HG03432 (cell line): Measurements from ENCODE around the gene SORCS1.
A peak's percentile ranks its signal among the peaks of the same experiment; 100 is the strongest.

Source experiments
- ATAC-seq: cut with Tn5 transposase; IDR thresholded peaks from one replicate; pipeline ENCODE4 v1.9.1; 2021; ENCODE audit warnings: mild to moderate bottlenecking, moderate library complexity; ENCODE audit not compliant: unreplicated experiment

Gene SORCS1

DNA sequence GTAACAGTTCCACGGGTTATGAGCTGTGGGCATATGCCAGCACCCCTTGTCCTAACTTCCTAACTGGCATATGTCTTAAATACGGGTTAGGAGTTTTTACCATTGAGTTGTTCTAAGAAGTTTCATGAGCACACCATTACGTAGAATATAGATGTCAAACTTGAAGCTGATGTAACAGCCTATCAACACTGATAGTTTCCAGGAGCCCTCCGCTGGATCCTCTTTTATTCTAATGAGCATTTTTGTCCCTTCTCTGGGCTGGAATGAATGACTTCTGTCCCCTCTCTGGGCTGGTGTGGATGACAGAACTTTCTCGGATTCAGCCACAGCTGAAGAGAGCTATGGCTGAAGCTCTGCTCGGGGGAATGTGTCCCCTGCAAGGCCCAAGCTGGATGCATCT lies 256.3 kb downstream of the SORCS1 start:
- ATAC-seq, result no peak

DNA sequence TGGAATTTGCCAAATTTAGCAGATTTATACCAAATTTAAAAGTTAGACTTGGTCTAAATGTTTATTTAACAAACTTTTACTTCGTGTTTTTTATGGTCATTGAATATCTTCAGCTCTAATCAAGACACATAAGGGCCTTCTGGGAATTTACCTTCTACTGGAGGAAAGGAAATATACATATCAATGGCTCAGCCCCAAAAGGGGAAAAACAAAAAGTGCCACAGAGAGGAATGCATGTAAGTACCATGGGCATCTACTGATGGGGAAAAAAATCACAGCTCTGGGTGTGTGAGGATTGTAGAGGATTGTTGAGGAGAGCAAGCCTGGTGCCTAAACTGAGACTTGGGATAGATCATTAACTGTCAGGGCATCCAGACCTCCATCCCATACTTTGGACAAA lies 260.3 kb downstream of the SORCS1 start:
- no peak for ATAC-seq

DNA sequence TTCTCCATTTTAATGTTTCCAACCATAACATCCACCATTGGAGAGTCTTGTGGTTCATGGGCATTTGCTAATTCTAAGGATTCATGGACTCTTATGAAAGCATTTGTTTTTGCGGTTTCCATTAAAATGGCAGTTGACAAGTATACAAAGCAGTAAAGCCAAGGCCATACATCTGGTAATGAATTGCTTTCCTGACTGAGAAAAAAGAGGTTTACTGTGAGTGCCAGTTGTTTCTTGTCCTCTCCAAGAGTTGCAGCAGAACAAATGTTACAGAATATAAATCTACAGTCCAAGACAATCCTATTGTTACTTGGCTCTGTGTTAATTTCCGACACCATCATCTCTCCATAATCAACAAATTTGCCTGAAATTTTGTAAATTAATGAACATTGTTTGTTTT lies 261.3 kb downstream of the SORCS1 start:
- ATAC-seq, result no peak

DNA sequence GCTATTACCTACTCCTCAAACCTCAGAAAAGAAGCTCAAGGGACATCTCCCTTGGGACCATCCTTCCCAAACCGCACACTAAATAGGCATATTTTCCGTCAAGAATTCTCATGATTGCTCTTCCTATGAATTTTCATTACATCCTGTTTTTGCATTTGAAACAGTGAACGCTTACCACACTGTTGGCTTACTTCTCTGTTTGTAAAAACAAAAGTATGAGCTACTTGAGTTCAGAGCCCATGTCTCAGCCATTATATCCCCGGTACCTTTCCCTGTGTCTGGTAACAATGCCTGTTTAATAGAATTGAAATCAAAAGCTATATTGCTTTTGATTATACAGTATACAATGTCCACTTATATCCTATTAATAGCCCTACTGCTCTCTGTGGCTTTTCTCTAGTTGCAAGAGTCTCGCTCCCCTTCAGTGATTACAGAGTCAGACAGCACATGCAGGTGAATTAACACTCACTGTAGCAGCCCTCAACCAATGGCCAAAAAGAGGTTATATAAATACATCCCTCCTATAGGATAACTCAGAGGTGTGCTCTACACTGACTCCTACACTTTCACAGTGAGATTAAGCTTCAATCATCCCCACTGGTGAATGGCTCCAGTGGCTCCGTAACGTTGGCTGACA lies 264.4 kb downstream of the SORCS1 start:
- peak; percentile 58 for ATAC-seq

DNA sequence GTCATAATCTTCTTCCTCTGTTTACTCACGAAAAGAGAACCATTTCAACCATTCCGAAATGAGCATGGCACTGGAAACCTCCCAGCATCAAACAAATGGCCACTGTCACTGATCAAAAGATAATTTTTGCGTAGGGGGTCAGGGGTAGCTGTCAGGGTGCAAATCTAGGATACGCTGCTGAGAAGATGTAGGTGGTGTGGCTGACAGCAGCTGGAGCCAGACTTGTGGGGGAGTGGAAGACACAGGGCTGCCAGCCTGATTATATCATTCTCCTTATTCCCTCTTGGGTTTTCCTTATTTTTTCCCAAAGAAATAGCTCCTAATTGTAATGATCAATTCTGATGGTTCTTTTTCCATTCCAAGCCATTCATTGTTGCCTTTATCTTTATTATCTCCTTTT lies 266.1 kb downstream of the SORCS1 start:
- no peak for ATAC-seq

DNA sequence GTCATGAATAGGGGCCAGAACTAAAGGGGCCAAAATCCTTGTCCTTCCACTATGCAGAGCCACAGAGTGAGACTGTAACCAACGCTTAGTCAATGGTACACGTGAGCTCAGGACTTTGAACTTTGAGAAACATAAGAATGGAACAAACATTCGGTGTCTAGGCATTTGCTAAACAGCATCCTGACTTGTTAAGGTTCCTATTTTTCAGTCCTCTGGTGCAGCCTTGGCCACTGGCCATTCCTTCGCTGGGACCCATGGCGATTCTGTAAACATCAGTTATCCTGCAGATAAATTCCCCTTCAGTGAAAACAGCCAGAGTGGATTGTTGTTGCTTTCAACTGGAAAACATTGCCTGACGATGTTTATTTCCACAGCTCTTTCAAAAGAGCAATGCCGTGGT lies 266.8 kb downstream of the SORCS1 start:
- no peak for ATAC-seq

DNA sequence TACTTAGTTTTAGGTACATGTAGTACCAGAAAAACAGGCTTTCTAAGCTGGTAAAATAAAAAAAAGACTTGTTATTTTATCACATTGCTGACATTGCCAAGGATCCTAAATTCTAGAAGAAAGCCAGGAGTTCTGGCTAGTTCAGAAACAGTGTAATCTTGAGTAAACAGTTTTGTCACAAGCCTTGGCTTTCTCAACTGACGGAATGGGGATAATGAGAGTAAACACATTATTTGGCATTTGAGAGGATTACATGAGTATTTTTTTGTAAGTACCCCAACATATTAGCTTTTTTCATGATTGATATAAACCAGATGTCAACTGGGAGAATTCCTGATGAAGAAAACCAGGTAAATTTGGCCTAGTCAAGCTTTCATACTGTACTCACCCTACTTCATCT lies 269.8 kb downstream of the SORCS1 start:
- no peak for ATAC-seq

DNA sequence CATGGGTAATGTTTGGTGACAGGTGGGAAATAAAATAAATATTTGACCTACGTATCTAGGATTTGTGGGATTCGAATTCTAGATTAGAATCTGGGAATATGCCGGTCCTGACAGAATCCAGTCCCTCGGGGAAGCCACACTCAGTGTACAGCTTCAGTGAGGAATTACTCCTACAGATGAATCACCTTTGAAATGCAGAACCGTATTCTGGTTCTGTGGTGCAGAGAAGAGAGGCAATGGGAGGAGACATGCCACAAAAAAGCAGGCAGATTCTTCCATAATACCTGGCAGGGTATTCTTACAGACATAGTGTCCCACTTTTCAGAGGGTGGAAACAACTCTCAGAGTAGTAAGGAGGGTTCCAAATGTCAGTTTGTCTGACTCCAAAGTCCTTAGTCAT lies 286.9 kb downstream of the SORCS1 start:
- ATAC-seq, result no peak

DNA sequence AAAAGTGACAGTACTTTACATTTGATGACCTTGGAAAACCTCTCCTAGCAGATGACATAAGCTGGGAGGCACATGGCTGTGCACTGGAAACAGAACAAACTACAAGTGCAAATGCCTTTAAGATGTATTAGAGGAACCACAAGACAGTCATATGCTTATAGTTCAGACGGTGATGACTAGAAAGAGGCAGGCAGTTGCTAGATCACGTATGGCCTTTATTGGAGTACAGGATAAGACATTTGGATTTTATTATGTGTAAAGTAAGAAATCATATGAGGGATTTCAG lies 290.0 kb downstream of the SORCS1 start:
- ATAC-seq, result no peak

DNA sequence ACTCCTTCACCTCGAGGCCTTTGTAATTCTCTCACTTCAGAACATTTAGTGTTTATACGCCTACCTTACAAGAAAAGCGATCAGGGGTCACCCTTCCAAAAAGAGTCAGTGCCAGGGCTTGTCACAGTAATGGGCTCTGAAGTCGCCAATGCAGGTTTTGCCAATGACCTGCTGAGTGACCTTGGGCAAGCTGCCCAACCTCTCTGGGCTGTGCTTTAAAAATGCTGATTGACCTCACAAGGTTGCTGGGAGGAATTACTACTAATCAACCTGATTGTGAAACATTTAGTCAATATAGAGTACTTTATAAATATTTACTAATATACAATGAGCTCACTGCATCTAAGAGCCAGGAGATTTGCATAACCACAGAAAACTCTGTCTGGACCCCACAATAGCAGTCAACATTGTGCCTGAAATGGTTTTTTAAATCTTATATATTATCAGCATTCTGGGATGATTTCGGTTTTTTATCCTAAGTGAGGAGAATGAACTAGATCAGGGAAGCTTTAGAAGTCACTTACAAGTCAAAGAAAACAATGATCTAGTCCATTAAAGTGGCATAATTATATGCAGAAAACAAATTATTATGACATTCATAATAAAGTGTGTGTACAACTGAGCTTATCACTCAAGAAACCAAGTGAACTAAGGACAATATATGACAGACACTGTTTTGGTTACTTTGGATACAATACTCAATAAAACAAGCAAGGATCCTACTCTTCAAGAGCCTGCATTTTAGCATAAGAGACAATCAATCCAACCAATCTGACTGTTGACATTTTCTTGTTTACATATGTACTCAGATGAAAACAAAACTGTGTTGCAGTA lies 290.5 kb downstream of the SORCS1 start:
- no peak for ATAC-seq

DNA sequence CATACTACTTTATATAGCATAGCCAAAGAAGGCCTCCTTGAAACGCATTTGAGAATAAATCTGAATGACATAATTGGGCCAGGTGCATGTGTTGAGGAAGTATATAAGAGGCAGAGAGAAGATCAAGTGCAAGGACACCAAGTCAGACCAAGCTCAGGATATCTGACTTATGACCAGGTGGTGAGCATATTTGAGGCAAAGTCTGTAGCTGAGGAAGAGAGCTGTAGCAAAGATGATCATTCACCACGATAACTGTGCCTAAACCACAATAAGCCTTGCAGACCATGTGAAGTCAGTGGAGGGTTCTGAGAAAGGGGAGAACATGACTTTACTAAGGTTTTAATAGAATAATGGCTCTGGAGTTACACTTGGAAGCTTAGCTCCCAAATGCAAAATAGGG lies 292.3 kb downstream of the SORCS1 start:
- no peak for ATAC-seq

DNA sequence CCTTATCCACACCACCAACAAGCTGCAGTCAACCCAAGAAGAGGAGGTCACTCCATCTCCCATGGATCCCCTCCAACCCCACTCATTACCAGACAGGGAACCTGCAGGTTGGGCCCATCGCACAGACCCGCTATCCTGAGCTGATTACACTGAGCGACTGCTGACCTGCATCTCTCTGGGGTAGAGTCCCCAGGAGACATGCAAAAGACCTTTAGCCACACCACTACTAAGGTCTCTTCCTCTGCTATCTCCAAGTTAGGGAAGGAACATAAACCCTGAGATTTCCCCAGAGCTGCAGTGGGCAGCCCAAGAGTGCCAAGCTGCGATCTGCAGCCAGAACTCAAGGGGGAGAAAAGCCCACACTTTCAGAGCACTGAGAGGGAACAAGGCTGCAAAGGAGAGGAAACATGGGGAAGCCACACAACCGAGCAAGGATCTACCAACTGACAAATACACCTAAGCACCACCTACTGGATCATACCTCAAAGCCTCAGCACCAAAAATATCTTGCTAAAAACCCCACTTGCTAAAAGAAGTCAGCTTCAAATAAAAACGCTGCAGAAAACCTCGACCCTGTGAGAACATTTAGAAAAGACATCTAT lies 298.2 kb downstream of the SORCS1 start:
- ATAC-seq, result peak; percentile 56

DNA sequence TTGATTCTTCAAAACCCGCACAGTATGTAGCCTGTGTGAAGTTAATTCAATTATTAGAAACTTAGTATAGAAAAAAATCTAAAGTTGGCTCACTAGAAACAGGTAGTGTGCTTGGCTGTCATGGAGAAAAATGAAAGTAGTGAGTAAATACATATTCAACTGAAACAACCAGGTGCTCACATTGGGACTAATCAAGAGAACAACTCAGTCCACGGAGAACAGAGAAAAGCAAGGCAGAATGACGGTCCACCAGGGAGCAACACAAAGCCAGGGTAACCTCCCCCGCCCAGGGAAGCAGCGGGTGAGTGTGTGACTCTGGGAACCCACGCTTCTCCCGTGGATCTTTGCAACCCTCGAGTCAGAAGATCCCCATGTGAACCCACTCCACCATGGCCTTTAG lies 300.5 kb downstream of the SORCS1 start:
- ATAC-seq, result no peak

DNA sequence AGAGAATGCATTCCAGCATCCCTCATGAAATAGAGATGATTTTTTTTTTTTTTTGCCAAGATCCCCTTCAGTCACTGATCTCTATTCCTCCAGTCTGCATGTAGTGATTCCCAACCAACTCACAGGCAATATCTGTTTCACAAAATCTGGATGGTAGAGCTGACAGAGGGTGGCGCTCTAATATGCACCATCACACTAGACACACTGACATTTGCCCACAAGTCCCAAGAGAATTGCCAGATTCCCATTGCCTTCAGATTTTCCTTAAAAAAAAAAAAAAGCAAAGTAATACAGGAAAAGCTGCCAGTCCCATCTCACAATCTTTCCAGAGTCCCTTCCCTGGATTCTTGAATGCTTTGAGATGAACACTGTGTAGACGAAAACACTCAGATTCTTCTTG lies 301.0 kb downstream of the SORCS1 start:
- no peak for ATAC-seq

DNA sequence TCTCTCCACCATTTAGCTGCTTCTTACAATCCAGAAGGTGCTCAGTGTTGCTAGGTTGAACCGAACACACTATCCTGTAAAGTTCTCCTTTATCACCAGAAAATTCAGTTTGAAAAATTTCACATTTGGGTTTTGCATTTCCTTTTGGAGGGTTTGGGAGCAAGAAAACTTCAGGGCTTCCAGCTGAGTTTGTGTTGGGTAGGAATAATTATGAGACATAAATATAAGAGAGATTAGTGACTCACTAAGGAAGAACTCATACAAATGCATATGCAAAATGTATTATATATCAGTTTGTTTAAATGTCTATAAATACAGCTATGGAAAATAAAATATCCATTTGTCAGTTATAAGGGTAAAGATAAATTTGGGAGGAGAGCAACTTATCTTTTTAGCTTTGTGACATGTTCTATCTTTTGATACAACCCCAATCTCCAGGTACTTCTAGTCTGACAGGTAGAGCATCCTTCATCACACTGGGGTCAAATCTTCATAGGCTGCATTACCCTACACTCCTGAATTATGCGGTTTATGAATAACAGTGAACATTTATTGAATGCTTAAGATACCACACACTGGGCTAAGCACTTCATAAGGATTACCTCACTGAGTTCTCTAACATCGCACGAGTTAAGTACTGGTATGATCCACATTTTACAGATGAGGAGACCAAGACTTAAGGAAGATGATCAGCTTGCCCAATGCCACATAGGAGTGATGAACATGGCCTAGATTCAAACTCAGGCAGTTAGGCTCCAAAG lies 304.4 kb downstream of the SORCS1 start:
- ATAC-seq, result no peak

DNA sequence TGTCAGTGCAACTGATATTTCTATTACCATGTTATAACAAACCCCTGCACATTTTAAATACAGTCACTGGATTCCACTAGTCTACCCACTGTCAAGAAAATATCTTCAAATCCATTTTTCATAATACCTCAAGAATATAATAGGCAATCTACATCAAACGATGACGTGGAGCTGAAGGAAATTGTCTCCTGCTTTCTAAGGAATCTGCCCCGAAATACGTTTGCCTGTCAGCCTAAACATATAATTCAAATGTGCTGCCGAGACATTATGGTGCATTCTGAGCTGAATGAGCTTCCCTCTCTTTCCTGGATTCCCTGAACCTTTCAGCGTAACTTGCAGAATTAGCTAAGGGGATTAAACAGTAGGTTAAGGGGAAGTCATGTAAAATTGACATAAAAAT lies 306.8 kb downstream of the SORCS1 start:
- ATAC-seq, result no peak

DNA sequence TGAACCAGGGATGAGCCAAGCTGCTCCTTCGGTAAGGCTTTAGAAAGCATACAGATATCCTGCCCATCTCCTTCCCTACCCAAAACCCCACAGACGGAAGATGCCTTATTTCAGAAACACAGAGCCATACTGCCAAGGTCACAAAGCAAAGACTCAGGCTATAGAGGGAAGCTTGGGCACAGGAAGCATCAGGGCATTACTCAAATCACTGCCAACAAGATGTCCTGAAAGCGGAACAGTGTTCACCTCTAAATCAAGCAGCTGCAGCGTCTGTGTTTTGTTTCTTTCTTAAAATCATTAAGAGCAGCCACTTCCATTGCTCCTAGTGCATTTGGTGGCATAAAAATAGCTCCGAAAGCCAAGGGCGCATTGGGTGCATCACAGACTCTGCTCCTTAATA lies 307.3 kb downstream of the SORCS1 start:
- ATAC-seq, result peak; percentile 76

DNA sequence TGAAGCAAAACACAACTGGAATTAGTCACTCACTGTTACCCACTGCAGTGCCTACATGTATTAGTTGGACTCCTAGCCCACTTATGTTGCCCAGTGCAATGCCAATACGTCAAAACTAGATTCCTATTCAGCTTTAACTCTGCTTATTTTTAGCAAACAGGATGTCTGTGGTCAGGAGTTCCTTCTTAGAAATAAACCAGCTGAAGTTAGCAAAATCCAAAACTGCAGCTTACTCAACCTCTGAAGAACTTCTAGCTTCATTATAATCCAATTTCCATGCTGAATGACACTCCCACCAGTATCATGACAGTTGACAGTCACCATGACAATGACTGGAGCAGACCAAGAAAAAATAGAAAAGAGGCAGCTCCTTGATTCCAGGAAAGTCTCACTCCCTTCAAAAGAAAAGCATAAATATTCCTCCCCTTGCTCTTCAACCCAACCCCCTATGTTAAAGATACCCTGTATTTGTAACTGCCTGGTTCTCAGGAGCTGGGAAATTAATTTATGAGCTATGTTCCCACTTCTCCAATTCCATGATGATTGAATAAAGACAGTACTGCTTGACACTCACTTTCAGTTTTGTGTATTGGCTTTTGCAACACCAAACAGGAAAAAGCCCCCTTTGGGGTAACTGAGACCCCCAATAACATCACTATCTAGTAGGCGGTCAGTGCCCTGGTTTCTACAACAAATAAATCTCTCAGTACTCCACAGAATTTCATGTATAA lies 327.4 kb downstream of the SORCS1 start:
- ATAC-seq, result peak; percentile 97

DNA sequence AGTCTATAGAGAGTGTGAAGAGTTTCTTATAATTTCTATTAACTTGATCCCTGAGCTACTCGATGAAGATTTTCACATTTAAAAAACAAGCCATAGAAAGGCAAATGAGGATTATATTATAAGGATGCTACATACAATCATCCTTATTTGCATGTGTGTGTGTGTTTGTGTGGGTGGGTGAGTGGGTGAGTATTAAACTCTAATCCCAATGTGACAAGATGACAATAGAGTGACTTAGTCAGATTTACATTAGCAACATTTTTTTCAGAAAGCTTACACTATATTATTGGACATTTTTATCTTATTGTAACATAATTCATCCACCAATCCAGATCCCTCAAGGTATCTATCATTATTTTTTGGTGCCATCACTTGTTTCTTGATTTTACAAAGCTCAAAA lies 331.7 kb downstream of the SORCS1 start:
- ATAC-seq, result no peak

DNA sequence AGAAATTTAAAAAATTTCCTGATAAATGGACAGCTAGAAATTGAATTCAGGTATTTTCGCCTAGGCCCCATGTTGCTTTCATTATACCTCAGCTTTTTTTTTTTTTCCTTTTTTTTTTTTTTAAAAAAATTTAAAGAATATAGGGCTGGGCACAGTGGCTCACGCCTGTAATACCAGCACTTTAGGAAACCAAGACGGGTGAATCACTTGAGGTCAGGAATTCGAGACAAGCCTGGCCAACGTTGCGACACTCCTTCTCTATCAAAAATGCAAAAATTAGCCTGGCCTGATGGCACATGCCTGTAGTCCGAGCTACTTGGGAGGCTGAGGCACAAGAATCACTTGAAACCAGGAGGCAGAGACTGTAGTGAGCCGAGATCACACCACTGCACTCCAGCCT lies 334.0 kb downstream of the SORCS1 start:
- ATAC-seq, result no peak

DNA sequence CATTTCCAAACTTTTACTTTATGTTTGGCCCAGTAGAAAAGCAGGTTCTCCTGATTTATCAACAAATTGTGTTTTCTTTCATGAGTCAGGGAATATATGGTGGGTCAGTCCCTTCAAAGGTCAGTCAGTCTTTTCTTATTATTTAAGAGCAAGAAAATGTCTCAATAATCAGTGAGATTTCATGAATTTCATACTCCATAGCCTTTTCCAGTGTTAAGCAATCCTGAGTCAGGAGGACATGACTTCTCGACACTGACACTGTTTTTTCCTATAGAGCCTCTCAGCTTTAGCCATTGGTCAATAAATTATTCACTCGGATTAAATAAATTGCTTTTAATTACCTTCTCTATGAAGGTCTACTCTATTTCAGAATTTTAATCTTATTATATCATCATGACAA lies 334.5 kb downstream of the SORCS1 start:
- ATAC-seq, result no peak
